ENCODE results near the gene CEP192.

CEP192 gene

DNA sequence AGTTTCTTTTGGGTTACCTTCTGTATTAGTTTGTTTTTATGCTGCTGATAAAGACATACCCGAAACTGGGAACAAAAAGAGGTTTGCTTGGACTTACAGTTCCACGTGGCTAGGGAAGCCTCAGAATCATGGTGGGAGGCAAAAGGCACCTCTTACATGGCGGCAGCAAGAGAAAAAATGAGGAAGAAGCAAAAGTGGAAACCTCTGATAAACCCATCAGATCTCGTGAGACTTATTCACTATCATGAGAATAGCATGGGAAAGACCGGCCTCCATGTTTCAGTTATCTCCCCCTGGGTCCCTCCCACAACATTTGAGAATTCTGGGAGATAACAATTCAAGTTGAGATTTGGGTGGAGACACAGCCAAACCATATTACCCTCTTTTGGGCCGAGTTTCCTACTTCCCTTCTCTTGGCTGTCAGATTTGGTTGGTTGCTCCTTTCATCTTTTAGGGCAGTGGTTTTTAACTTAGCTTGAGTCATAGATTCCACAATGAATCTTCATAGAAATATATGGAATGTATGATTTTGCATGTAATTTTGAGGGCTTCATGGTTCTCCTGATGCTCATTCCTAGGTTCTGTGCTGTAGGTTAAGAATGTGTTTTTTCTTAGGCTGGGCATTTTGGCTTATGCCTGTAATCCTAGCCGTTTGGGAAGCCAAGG is 44.2 kb downstream of the CEP192 start:
- no peak overlapping the region for H3K27ac ChIP-seq (ENCODE audit: low read depth, low read length)
- H3K9me2 ChIP-seq (replicated peaks; ENCODE audit: control insufficient read depth, low read length): no peaks in the 10 kb centered on the region
- no peaks in the 10 kb centered on the region for H3K4me1 ChIP-seq (ENCODE audit: control insufficient read depth, low read length)
- peaks cover 70% of the 10 kb centered on the region for H3K36me3 ChIP-seq (ENCODE audit: control insufficient read depth, low read length)
- no peaks in the 10 kb centered on the region for H4K20me1 ChIP-seq (ENCODE audit: control insufficient read depth, insufficient read depth, low read depth, low read length)
- H3K4me3 ChIP-seq (ENCODE audit: low read length): no peak overlapping the region
- no peak overlapping the region for H3K4me2 ChIP-seq (ENCODE audit: low read length)
- no peaks in the 10 kb centered on the region for H3F3A ChIP-seq (ENCODE audit: control insufficient read depth, insufficient read depth)
- TF ChIP-seq EZH2phosphoT487 (IDR thresholded peaks at IDR 0.05; ENCODE audit: borderline replicate concordance, low read length): no peak
- no peaks in the 10 kb centered on the region for H3K27me3 ChIP-seq (ENCODE audit: control insufficient read depth, low read length)
- H3K9me3 ChIP-seq (ENCODE audit: control insufficient read depth, insufficient read depth, low read length): no peaks in the 10 kb centered on the region
- H3K79me2 ChIP-seq (ENCODE audit: control insufficient read depth, low read length): no peaks in the 10 kb centered on the region

DNA sequence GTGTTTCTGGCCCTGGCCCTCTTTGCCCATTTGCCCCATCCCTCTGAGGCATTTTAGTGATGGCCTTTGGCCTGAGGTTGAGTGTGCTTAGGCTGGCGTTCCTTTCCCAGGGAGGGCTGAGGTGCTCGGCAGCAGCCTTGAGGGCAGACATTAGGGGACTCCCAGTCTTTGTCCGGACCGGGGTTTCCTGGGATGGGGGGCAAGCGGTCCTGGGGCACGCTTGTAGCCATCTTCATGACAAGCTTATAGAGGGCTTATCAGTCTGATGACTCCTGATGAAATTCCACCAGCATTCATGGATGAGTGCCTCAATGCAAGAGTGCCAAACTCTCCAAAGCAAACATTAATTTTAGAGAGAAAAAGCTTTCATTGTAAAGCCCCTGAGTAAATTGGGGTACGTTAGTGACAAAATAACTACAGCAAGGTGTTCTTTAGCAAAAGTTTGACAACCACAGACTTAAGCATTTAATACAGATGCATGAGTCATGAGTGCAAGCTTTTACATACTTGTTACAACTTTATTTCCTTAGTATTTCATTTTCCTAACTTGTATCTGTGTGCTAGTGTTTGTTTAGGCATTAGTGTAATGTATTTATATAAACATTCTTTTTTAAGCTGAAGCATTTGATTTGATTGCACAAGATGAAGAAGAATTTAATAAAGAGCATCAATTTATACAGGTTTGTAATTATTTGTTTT is 45.6 kb downstream of the CEP192 start:
- H3K36me3 ChIP-seq (ENCODE audit: control insufficient read depth, low read length): peaks cover 71% of the 10 kb centered on the region
- H3K79me2 ChIP-seq (ENCODE audit: control insufficient read depth, low read length): no peaks in the 10 kb centered on the region
- no peak overlapping the region for H3K27ac ChIP-seq (ENCODE audit: low read depth, low read length)

DNA sequence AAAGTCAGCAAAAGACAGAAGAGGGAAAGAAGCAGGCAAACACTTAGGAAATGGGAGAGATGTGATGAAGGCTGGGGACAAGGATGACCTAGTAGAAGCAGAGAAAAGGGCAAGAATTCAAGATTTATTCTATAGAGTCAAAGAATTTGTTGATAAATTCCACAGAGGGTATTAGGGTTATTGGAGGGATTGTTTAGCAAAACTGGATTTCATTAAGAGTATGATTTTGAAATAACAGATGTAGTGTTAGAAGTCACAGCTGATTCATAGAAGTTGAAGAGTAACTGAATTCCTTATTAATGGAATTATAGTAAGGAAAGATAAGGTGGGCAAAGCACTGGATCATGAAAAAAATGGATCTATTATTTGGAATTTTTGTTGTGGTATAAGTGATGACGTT is 48.6 kb downstream of the CEP192 start:
- Histone ChIP-seq H3K9me2 (replicated peaks; ENCODE audit: control insufficient read depth, low read length) (no peaks in the 10 kb centered on the region), H3K4me1 (ENCODE audit: control insufficient read depth, low read length) (no peaks in the 10 kb centered on the region), H3F3A (ENCODE audit: control insufficient read depth, insufficient read depth) (no peaks in the 10 kb centered on the region), H3K27me3 (ENCODE audit: control insufficient read depth, low read length) (no peaks in the 10 kb centered on the region), H3K4me3 (ENCODE audit: low read length) (no peak overlapping the region), H4K20me1 (ENCODE audit: control insufficient read depth, insufficient read depth, low read depth, low read length) (no peaks in the 10 kb centered on the region), H3K36me3 (ENCODE audit: control insufficient read depth, low read length) (peaks cover 80% of the 10 kb centered on the region), H3K79me2 (ENCODE audit: control insufficient read depth, low read length) (peaks cover 12% of the 10 kb centered on the region; the same call in 1 of the 2 replicates), H3K9me3 (ENCODE audit: control insufficient read depth, insufficient read depth, low read length) (no peaks in the 10 kb centered on the region), H3K4me2 (ENCODE audit: low read length) (no peak overlapping the region), H3K27ac (ENCODE audit: low read depth, low read length) (no peak overlapping the region)
- TF ChIP-seq, protein P1, sequence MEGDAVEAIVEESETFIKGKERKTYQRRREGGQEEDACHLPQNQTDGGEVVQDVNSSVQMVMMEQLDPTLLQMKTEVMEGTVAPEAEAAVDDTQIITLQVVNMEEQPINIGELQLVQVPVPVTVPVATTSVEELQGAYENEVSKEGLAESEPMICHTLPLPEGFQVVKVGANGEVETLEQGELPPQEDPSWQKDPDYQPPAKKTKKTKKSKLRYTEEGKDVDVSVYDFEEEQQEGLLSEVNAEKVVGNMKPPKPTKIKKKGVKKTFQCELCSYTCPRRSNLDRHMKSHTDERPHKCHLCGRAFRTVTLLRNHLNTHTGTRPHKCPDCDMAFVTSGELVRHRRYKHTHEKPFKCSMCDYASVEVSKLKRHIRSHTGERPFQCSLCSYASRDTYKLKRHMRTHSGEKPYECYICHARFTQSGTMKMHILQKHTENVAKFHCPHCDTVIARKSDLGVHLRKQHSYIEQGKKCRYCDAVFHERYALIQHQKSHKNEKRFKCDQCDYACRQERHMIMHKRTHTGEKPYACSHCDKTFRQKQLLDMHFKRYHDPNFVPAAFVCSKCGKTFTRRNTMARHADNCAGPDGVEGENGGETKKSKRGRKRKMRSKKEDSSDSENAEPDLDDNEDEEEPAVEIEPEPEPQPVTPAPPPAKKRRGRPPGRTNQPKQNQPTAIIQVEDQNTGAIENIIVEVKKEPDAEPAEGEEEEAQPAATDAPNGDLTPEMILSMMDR (IDR thresholded peaks at IDR 0.05; ENCODE audit: low read depth, low read length, poor library complexity, severe bottlenecking): no peak
- TF ChIP-seq EZH2phosphoT487 (IDR thresholded peaks at IDR 0.05; ENCODE audit: borderline replicate concordance, low read length): no peak

More for the DNA sequence above, 45.6 kb downstream of the CEP192 start:
- Histone ChIP-seq H4K20me1 (ENCODE audit: control insufficient read depth, insufficient read depth, low read depth, low read length) (no peaks in the 10 kb centered on the region), H3K4me1 (ENCODE audit: control insufficient read depth, low read length) (no peaks in the 10 kb centered on the region), H3K27me3 (ENCODE audit: control insufficient read depth, low read length) (no peaks in the 10 kb centered on the region), H3K4me2 (ENCODE audit: low read length) (no peak overlapping the region), H3F3A (ENCODE audit: control insufficient read depth, insufficient read depth) (no peaks in the 10 kb centered on the region), H3K9me2 (replicated peaks; ENCODE audit: control insufficient read depth, low read length) (no peaks in the 10 kb centered on the region), H3K9me3 (ENCODE audit: control insufficient read depth, insufficient read depth, low read length) (no peaks in the 10 kb centered on the region), H3K4me3 (ENCODE audit: low read length) (no peak overlapping the region)
- no peak for TF ChIP-seq EZH2phosphoT487 (IDR thresholded peaks at IDR 0.05; ENCODE audit: borderline replicate concordance, low read length)
- TF ChIP-seq, protein P1 (IDR thresholded peaks at IDR 0.05; ENCODE audit: low read depth, low read length, poor library complexity, severe bottlenecking): no peak

DNA sequence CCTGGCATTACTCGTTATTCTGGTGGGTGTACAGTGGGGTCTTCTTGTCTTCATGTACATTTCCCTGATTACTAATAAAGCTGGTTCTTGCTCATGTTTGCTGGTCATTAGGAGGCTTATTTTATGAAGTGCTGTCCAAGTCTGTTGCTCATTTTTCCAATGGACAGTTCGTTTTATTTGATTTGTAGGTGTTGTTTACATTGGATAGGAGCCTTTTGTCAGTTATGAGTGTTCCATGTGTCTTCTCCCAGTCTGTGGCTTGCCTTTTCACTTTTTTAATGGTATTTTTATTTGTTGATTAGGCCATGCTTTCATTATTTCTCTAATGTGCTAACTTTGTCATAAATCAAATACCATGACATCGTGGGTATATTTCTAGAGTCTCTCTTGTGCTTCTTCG is 51.9 kb downstream of the CEP192 start:
- H3K36me3 ChIP-seq (ENCODE audit: control insufficient read depth, low read length): peaks cover 81% of the 10 kb centered on the region

More for the DNA sequence above, 51.9 kb downstream of the CEP192 start:
- no peaks in the 10 kb centered on the region for H4K20me1 ChIP-seq (ENCODE audit: control insufficient read depth, insufficient read depth, low read depth, low read length)
- no peaks in the 10 kb centered on the region for H3K9me2 ChIP-seq (replicated peaks; ENCODE audit: control insufficient read depth, low read length)
- no peaks in the 10 kb centered on the region for H3K4me1 ChIP-seq (ENCODE audit: control insufficient read depth, low read length)
- no peak overlapping the region for H3K4me2 ChIP-seq (ENCODE audit: low read length)
- no peak overlapping the region for H3K4me3 ChIP-seq (ENCODE audit: low read length)
- H3F3A ChIP-seq (ENCODE audit: control insufficient read depth, insufficient read depth): no peaks in the 10 kb centered on the region
- H3K79me2 ChIP-seq (ENCODE audit: control insufficient read depth, low read length): peaks cover 20% of the 10 kb centered on the region
- no peak overlapping the region for H3K27ac ChIP-seq (ENCODE audit: low read depth, low read length)
- H3K9me3 ChIP-seq (ENCODE audit: control insufficient read depth, insufficient read depth, low read length): no peaks in the 10 kb centered on the region
- no peaks in the 10 kb centered on the region for H3K27me3 ChIP-seq (ENCODE audit: control insufficient read depth, low read length)
- TF ChIP-seq, protein P1 (IDR thresholded peaks at IDR 0.05; ENCODE audit: low read depth, low read length, poor library complexity, severe bottlenecking): no peak
- TF ChIP-seq EZH2phosphoT487 (IDR thresholded peaks at IDR 0.05; ENCODE audit: borderline replicate concordance, low read length): no peak
